GM21367 (cell line): ENCODE results near the gene GDA.

ENCODE experiments used
- ATAC-seq: cut with Tn5 transposase; IDR thresholded peaks from one replicate; pipeline ENCODE4 v1.9.1; 2021; ENCODE audit not compliant: unreplicated experiment

GDA gene

DNA sequence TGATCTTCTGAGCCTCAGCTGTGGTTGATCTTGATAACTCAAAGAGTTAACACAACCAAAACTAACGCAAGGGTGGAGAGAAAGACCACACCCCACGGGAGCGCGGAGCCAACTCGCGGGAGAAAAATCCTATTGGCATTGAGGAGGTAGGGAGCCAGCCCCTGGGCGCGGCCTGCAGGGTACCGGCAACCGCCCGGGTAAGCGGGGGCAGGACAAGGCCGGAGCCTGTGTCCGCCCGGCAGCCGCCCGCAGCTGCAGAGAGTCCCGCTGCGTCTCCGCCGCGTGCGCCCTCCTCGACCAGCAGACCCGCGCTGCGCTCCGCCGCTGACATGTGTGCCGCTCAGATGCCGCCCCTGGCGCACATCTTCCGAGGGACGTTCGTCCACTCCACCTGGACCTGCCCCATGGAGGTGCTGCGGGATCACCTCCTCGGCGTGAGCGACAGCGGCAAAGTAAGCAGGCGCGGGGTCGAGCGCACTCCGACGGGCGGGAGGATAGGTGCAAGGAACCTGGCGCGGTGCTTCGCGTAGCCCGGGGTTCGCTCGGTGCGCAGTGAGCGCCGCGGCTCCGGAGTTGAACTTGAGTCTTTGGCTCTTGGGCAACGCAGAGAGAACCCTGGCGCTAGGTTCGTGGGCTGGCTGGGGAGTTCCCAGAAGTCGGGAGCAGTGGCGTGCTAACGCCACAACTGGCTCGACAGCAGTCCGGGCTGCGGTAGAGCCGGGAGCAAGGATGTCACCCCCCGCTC, at the start of gene GDA:
TSS of gene GDA (plus strand) at position 210 of the 745 bp plus-strand sequence. CDS start at position 330, 120 bp downstream.
- no peak for ATAC-seq

- no peak for ATAC-seq
Observed at GRCh38 chr9:72102520-72102919, 46.7 kb upstream of the GDA start.

- ATAC-seq: no peak
Observed at GRCh38 chr9:72113056-72113455, 36.2 kb upstream of the GDA start.

DNA sequence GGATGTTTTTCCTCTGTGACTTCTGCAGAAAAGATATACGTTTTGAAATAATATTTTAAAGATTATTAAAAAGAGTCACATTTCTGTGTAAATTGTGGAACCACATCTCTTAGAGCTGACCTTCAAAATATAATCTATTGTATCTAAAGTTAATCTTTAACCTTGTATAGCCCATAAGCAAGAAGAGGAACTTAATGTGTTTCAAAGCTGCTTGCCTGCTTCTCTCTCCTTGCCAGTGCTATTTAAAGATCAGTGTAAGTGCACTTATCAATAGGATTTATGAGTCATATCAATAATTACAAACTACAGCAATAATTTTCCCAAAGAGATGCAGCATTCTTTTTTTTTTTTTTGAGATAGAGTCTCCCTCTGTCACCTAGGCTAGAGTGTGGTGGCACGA, 29.4 kb upstream of the GDA start:
- no peak for ATAC-seq

GRCh38 chr9:72124947-72125346, 24.3 kb upstream of the GDA start:
- ATAC-seq: no peak

- no peak for ATAC-seq
Observed at GRCh38 chr9:72127753-72128152, 21.5 kb upstream of the GDA start.

DNA sequence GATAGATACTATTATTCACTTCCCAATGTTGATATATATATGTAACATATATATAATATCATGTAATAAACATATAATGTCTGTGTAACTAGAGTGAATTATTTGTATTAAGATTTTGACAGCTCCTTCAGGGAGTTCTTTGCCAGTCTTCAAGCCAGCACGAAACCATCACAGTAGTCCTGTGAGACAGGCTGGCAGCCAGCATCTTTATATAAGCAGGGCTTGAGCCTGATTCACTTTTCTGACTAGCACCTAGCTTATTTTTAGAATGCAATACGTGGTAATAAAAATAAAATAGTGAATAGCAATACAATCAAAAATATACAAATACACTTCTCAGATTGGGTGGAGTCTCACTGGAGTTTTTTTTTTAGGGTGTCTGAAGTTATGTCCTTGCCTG, 20.7 kb upstream of the GDA start:
- ATAC-seq: no peak

DNA sequence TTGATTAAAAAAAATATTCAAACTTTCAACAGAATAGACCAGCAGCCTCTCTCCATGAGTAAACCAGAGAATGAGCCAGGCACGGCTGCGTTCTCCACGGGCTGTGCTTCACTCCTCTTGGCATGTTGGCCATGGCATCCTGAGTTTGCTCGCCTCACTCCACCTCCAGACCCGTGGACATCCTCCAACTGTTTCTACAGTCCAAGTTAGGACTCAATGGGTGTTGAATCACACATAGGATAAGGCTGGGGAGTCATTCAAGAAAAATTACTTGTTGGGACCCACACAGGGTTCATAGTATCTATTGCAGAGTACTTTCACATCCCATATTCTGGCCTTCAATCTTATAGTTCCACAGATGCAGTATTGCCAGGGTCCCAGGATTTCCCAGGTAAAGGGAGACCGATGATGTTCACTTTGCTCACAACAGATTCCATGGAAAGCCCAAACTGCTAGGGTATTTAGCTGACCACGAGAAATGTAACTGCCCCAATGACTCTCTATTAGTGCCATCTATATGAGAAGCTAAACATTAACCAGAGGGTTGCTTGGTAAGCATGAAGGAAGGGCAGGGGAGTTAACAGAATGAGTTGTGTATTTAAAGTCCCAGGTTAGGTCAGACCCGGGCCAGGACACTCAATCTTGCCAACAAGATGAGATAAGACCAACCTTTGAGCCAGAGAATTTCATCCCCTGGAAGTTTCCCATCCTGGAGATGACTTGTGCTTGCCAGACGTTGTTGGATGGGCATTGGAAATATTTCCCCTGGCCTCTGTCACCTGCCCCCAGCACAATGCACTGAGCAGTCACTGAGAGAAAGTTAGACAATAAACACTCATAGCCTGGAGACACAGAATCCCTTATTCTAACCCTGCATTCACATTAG, 19.7 kb upstream of the GDA start:
- ATAC-seq: no peak

DNA sequence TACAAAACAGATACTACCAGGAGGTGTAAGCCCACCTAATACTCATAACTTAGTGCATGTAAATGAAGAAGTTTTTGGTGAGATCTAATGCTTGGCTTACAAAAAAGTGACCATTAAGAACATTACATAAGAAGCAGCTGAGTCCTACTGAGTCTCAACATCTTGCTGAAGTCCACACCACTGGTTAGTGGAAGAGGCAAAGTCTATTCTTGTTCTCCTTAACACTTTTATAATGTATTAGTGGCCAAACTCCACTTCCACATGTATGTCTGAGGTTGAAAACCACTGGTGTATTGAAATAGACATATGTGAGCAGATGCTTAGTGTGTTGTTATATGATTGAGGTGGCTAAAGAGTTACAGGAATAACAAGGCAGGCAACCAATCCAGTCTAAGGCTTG, 18.9 kb upstream of the GDA start:
- no peak for ATAC-seq

DNA sequence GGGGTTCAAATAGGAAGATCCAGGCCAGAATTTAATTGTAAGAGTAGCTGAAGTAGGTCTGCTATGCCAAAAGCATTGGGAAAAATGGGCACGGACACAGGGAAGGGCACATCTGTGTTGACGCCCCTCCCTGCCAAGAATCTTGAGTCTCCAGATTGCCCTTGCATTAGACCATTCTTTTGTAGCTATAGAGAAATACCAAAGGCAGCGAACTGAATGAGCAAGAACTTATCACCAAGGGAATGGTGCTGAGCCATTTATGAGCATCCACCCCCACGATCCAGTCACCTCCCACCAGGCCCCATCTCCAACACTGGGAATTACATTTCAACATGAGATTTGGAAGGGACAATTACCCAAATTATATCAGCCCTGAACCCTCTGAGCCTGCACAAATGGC, 18.0 kb upstream of the GDA start:
- ATAC-seq: no peak

DNA sequence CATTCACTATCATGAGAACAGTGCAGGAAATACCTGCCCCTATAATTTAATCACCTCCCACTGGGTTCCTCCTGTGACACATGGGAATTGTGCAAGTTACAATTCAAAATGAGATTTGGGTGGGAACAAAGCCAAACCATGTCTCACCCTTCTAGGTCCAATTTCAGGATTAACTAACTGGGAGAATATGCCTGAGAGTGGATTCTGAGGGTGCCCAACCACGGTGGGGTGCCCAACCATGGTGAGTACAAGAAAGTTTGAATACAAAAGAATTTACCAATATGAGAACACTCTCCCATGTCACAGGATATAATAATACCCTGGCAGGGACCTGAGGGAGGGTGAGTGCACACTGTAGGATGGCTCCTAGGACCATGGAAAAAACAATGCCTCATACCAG, 17.2 kb upstream of the GDA start:
- ATAC-seq: no peak

DNA sequence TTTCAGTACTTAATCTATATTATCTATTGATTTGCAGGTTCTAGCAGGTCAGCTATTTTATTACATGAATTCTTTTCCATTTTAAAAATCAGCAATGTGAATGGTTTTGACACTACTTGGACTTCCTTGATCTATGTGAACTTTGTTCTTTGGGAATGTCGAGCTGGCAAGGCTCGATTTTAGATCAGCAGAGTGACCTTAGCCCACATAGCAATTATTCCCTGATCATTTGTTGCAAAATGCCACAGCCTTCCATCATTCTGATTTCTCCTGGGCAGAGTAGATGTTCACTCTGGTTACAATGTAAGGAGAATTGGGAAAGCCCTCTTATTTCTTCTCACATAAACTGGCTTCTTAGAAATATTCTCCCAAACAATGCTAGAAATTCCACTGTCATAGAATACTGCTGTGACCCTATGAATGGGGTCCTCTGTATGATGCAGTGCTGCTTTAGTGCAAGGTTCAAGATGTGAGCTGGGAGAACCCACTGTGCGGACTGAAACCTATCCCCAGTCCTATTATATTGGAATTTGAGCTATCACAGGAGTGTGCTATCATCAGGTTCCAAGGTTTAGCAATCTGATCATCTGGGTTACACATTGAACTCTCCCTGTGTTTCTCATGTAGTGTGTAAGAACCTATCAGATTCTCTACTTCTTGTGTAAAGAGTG, 15.7 kb upstream of the GDA start:
- ATAC-seq: no peak

GRCh38 chr9:72134801-72135200, 14.4 kb upstream of the GDA start:
- no peak for ATAC-seq

DNA sequence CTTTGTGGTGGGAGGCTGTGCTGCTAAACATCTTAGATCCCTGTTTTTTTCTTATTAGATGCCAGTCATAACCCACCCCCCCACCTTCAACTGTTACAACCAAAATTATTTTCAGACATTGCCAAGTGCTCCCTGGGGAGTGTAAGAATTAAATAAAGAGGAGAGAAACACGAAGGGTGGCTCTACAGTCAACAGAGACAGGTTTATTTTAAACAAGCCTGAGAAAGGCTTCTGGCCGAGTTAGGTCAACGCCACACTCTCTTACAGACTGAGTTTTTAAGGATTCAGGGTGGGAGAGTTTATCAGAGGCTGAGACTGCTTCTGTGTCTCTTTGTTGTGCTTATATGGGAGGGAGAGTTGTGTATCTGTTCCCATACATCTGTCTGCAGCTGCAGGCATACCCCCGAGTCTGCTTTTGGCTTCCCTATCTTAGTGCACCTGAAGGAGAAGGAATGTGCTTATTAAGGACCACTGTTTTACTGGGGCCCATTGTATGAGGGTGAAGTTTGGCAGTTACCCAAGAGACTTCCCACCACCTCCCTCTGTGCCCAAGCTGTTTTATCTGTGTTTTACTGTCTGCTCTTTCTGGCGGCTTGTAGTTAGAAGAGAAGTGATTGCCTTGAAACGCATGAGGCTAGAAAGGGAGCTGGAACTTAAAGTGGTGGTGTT, 11.4 kb upstream of the GDA start:
- ATAC-seq: no peak

GRCh38 chr9:72139226-72139625, 10.0 kb upstream of the GDA start:
- no peak for ATAC-seq

DNA sequence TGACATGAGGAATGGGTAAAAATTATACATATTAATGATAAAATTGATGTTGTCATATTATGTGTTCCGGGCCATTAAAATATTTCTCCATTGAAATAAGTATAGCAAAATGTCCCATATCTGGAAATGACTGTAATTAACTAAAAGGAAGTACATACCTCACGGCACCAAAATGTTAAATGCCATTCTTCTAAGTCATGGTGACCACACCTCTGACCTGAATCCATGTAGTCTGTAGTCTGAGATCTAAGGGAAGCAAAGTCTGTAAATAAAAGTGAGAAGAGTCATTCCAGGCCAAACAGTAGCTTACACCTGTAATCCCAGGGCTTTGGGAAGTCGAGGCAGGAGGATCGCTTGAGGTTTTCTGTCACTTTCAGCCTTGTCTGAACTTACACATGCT, 8.7 kb upstream of the GDA start:
- no peak for ATAC-seq

DNA sequence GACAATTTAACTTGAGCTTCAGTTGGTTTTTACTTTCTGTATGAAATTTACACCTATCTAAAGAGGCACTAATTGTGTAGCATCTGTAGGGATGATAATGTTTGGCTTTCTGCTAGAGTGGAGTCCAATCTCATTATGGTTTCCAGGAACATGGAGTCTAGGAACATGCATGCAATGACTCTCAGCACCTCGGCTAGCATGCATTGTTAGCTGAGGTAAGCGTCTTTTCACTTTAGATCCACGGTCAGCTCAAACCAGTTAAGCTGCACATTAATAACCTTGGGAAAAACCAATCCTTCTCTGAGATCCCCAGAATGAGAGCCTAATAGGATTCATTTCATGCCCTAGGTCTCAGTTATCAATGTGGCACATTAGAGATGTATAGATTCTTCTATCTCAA, 7.8 kb upstream of the GDA start:
- ATAC-seq: no peak

DNA sequence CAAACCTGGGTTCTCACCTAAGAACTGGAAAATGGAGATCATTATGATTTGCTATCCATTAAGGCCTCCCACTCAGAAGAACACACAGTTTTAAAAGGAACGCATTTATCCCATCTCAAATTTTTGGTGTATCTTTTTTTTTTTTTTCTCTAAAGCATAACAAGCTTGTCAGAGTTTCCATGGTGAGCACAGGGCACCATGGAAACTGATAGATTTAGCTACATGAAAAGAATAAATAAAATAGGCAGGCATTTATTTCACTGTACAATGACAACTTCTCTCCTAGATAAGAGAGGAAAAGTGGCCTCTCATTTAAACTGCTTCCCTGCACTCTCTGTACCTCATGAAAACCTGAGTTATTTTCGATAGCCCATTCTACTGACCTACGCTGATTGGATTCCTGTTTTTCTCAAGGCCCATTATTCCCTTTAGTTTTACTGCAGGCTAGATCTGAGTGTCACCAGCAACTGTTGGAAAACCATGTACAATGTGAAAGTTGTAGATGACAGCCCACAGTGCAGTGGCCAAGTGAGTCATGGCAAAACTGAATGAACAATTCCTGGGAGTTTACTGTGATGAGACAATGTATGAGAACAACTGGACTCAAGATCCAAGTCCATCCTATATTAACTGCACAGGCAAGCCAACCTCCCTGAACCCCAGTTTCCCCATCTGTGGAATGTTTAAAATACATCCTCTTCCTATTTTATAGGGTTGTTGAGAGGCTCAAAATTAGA, 4.3 kb upstream of the GDA start:
- no peak for ATAC-seq

GRCh38 chr9:72145733-72146505, 3.3 kb upstream of the GDA start:
- no peak for ATAC-seq

DNA sequence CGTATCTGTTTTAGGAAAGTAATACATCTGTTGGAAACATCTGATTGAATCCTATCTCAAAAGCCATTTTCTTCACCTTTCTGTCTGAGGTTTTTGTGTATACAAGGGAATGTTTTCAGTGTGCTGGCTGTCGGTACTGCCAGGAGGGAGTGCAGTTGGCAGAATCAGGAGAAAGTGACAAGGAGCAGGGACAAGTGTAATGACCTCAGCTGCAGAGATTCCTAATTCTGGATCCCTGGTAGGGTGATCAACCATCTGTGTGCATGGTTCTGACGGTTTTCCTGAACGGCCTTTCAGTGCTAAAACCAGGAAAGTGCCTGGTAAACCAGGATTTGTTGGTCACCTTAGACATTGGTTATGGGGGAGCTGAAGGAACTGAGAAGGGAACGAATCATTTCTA, 1.6 kb upstream of the GDA start:
- no peak for ATAC-seq
